Neural progenitor cell (in vitro differentiated cells): ENCODE data around the gene HIKESHI. TPM values are rescaled to one million over a fixed set of nuclear protein-coding genes. Genes with fewer than 3 reads are reported as not detected.
"Not testable (repeated sequence)": the region's sequence is repeated elsewhere in the genome, so short reads cannot be mapped to it uniquely, and the experiment has no call there.

Source experiments
- DNase-seq: peaks from one replicate; pipeline ENCODE4 v3.0.0-alpha.2; 2016; ENCODE audit warnings: low spot score
- H2AFZ ChIP-seq: fragments of 200-600 bp; sonication (generic); replicated peaks from 2 replicates; pipeline ENCODE4 v1.6.1; 2016; ENCODE audit warnings: antibody characterized with exemption
- H3F3A ChIP-seq: fragments of 200-600 bp; sonication (generic); 2 replicates; pipeline ENCODE4 v1.6.1; 2016; ENCODE audit warnings: antibody characterized with exemption, low read depth
- H3K27ac ChIP-seq: fragments of 200-600 bp; sonication (generic); 2 replicates; pipeline ENCODE4 v1.5.1; 2016; ENCODE audit warnings: mild to moderate bottlenecking
- H3K27me3 ChIP-seq: fragments of 200-600 bp; sonication (generic); 2 replicates; pipeline ENCODE4 v1.6.1; 2016; ENCODE audit warnings: mild to moderate bottlenecking, moderate library complexity
- H3K36me3 ChIP-seq: fragments of 200-600 bp; sonication (generic); 2 replicates; pipeline ENCODE4 v1.5.1; 2016
- H3K4me1 ChIP-seq: fragments of 200-600 bp; sonication (generic); 2 replicates; pipeline ENCODE4 v1.6.1; 2016; ENCODE audit warnings: mixed run types
- H3K4me2 ChIP-seq: fragments of 200-600 bp; sonication (generic); 2 replicates; pipeline ENCODE4 v1.6.1; 2016
- H3K4me3 ChIP-seq: fragments of 200-600 bp; sonication (generic); 2 replicates; pipeline ENCODE4 v1.5.1; 2016
- H3K79me2 ChIP-seq: fragments of 200-600 bp; sonication (generic); 2 replicates; pipeline ENCODE4 v1.6.1; 2016; ENCODE audit warnings: low read depth
- H3K9ac ChIP-seq: fragments of 200-600 bp; sonication (generic); 2 replicates; pipeline ENCODE4 v1.6.1; 2016
- H3K9me3 ChIP-seq: fragments of 200-600 bp; sonication (generic); 2 replicates; pipeline ENCODE4 v1.5.1; 2016; ENCODE audit warnings: low read depth
- H4K20me1 ChIP-seq: fragments of 200-600 bp; sonication (generic); 2 replicates; pipeline ENCODE4 v1.6.1; 2016; ENCODE audit warnings: low read depth
- H3K27ac Mint-ChIP-seq: 3 replicates; pipeline ENCODE4 v1.8.0; 2021; ENCODE audit warnings: mixed read lengths
- H3K27me3 Mint-ChIP-seq: 2 replicates; pipeline ENCODE4 v1.8.0; 2022; ENCODE audit warnings: low read depth, mild to moderate bottlenecking, inconsistent platforms, moderate library complexity, mixed read lengths; ENCODE audit not compliant: insufficient read depth
- H3K36me3 Mint-ChIP-seq: 3 replicates; pipeline ENCODE4 v1.8.0; 2021; ENCODE audit warnings: mixed read lengths
- H3K4me1 Mint-ChIP-seq: 3 replicates; pipeline ENCODE4 v1.8.0; 2021; ENCODE audit warnings: mixed read lengths
- H3K4me3 Mint-ChIP-seq: 3 replicates; pipeline ENCODE4 v1.8.0; 2021; ENCODE audit warnings: mild to moderate bottlenecking, moderate library complexity, mixed read lengths
- H3K9me3 Mint-ChIP-seq: 3 replicates; pipeline ENCODE4 v1.8.0; 2020; ENCODE audit warnings: mixed read lengths
- EZH2 ChIP-seq: fragments of 200-600 bp; sonication (generic); IDR thresholded peaks from 2 replicates; pipeline ENCODE4 v1.6.1; 2017; ENCODE audit warnings: antibody characterized with exemption, mild to moderate bottlenecking, moderate library complexity
- EZH2phosphoT487 ChIP-seq: fragments of 200-600 bp; sonication (generic); IDR thresholded peaks from 2 replicates; pipeline ENCODE4 v1.6.1; 2017; ENCODE audit warnings: antibody characterized with exemption
- total RNA-seq: library from RNA; depleted of rRNA; stranded (reverse); fragments of >200 nt; gene quantifications from 2 replicates; pipeline ENCODE4 v1.2.3, GENCODE V29; 2015; ENCODE audit warnings: low replicate concordance
- TF ChIP-seq, protein P1 (sequence below): fragments of 200-600 bp; sonication (generic); IDR thresholded peaks from 2 replicates; pipeline ENCODE4 v1.5.1; 2017; ENCODE audit warnings: antibody characterized with exemption, mild to moderate bottlenecking

The HIKESHI gene
- total RNA-seq, 1 donor from 2014 or later = 87.2 TPM

DNA sequence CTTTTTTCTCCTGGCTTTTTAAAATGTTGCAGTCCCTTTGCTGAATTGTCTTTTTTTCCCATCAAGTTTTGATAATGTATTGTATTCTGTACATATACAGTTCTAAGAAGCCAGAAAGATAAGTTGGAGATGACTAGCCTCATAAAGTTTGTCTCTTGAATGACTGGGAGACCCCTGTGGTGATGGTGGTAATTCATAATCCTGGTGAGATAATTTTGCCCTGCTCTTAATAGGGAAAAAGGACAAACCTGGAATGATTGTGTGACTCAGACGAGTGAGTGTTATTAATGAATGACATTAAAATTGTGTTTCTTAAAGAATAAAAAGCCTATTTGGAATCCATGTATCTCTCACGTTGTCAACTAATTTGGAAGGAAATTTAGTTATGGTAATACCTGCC is 1.2 kb downstream of the HIKESHI start:
- H3K4me3 Mint-ChIP-seq = peak overlapping the region; percentile 100
- peaks cover 15% of the 10 kb centered on the region for H3K4me1 Mint-ChIP-seq
- peak overlapping the region; percentile 76 for H3K9ac ChIP-seq
- no peak overlapping the region for H2AFZ ChIP-seq
- peaks cover 11% of the 10 kb centered on the region for H3K36me3 Mint-ChIP-seq
- no peak overlapping the region for H3K27ac ChIP-seq
- H3K27me3 ChIP-seq = peaks cover 12% of the 10 kb centered on the region
- peaks cover 4% of the 10 kb centered on the region for H3K36me3 ChIP-seq
- no peak overlapping the region for H3K27ac Mint-ChIP-seq
- peaks cover 5% of the 10 kb centered on the region for H3K4me1 ChIP-seq
- H3K27me3 Mint-ChIP-seq = no peaks in the 10 kb centered on the region
- peaks cover 47% of the 10 kb centered on the region for H3K79me2 ChIP-seq
- H3K9me3 Mint-ChIP-seq = no peaks in the 10 kb centered on the region
- H4K20me1 ChIP-seq = no peaks in the 10 kb centered on the region
- H3K9me3 ChIP-seq = no peaks in the 10 kb centered on the region
- TF ChIP-seq, protein P1, sequence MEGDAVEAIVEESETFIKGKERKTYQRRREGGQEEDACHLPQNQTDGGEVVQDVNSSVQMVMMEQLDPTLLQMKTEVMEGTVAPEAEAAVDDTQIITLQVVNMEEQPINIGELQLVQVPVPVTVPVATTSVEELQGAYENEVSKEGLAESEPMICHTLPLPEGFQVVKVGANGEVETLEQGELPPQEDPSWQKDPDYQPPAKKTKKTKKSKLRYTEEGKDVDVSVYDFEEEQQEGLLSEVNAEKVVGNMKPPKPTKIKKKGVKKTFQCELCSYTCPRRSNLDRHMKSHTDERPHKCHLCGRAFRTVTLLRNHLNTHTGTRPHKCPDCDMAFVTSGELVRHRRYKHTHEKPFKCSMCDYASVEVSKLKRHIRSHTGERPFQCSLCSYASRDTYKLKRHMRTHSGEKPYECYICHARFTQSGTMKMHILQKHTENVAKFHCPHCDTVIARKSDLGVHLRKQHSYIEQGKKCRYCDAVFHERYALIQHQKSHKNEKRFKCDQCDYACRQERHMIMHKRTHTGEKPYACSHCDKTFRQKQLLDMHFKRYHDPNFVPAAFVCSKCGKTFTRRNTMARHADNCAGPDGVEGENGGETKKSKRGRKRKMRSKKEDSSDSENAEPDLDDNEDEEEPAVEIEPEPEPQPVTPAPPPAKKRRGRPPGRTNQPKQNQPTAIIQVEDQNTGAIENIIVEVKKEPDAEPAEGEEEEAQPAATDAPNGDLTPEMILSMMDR = no peak
- TF ChIP-seq EZH2phosphoT487 = no peak
- no peak for TF ChIP-seq EZH2
- peak overlapping the region; percentile 88 for H3K4me2 ChIP-seq
- DNase-seq = no peak
- peak overlapping the region; percentile 82 for H3K4me3 ChIP-seq
- H3F3A ChIP-seq = peaks cover 16% of the 10 kb centered on the region

DNA sequence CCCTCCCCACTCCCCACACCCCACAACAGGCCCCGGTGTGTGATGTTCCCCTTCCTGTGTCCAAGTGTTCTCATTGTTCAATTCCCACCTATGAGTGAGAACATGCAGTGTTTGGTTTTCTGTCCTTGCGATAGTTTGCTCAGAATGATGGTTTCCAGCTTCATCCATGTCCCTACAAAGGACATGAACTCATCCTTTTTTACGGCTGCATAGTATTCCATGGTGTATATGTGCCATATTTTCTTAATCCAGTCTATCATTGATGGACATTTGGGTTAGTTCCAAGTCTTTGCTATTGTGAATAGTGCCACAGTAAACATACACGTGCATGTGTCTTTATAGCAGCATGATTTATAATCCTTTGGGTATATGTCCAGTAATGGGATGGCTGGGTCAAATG is 6.7 kb downstream of the HIKESHI start:
- H3K4me1 ChIP-seq, H2AFZ ChIP-seq, H3K9me3 Mint-ChIP-seq, H3K4me3 ChIP-seq, H3K9me3 ChIP-seq, H3K36me3 ChIP-seq, H3K27me3 Mint-ChIP-seq, H3K4me2 ChIP-seq, H3K9ac ChIP-seq, H4K20me1 ChIP-seq, H3K27me3 ChIP-seq, DNase-seq, H3K4me3 Mint-ChIP-seq, H3K4me1 Mint-ChIP-seq, H3K27ac ChIP-seq, H3K27ac Mint-ChIP-seq: not testable (repeated sequence)
- Histone ChIP-seq H3K79me2 (peaks cover 67% of the 10 kb centered on the region), H3F3A (peaks cover 16% of the 10 kb centered on the region)
- H3K36me3 Mint-ChIP-seq = peaks cover 49% of the 10 kb centered on the region

DNA sequence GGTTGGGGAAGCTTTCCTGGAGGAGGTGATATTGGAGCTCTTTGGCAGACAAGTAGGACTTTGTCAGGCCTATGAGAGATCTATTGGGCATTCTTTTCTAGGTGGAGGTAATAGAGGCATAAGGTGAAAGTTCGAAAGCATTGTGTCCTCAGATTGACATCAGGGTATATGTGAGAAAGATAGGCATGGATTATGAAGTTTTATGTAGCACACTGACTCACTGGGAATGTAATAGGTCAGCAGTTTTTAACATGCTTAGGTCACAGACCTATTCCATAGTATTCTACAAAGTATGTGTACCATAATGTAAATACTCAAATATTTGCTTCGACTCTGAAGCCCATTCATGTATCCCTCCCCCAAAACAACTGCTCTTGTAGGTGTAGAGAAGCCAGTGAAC is 11.8 kb downstream of the HIKESHI start:
- no peaks in the 10 kb centered on the region for H3K36me3 ChIP-seq
- Mint-ChIP-seq H3K27me3 (no peaks in the 10 kb centered on the region), H3K9me3 (peaks cover 10% of the 10 kb centered on the region), H3K27ac (no peak overlapping the region), H3K36me3 (peaks cover 59% of the 10 kb centered on the region), H3K4me3 (no peak overlapping the region), H3K4me1 (no peaks in the 10 kb centered on the region)
- H4K20me1 ChIP-seq = no peaks in the 10 kb centered on the region
- H3K4me1 ChIP-seq = no peaks in the 10 kb centered on the region
- no peak overlapping the region for H3K4me3 ChIP-seq
- no peaks in the 10 kb centered on the region for H3K9me3 ChIP-seq
- no peak for DNase-seq
- H3K4me2 ChIP-seq = no peak overlapping the region
- no peak overlapping the region for H2AFZ ChIP-seq
- no peaks in the 10 kb centered on the region for H3F3A ChIP-seq
- peaks cover 48% of the 10 kb centered on the region for H3K79me2 ChIP-seq
- no peak overlapping the region for H3K9ac ChIP-seq
- no peaks in the 10 kb centered on the region for H3K27me3 ChIP-seq
- no peak overlapping the region for H3K27ac ChIP-seq
- TF ChIP-seq EZH2phosphoT487 = no peak
- TF ChIP-seq, protein P1 = no peak
- no peak for TF ChIP-seq EZH2

DNA sequence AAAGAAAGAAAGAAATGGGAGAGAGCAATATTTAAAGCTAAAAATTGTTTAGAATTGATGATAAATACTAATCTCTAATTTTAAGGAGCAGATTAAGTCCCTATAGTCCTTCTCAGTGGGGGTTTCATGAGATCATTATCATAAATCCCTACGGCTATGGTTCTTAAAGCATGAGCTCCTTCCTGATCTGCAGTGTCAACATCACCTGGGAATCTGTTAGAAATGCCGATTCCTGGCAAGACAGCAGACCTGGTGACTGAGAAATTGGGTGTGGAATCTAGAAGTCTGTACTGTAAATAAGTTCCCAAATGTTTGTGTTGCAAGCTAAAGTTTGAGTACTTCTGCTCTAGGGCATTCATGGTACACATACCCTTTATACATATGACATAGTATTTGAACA is 12.6 kb downstream of the HIKESHI start:
- Mint-ChIP-seq H3K4me3 (no peak overlapping the region), H3K27me3 (no peaks in the 10 kb centered on the region), H3K36me3 (peaks cover 53% of the 10 kb centered on the region), H3K4me1 (no peaks in the 10 kb centered on the region), H3K27ac (no peak overlapping the region), H3K9me3 (peaks cover 7% of the 10 kb centered on the region)
- no peak overlapping the region for H3K9ac ChIP-seq
- no peak overlapping the region for H2AFZ ChIP-seq
- peaks cover 3% of the 10 kb centered on the region for H3K36me3 ChIP-seq
- no peak overlapping the region for H3K4me2 ChIP-seq
- H3K4me3 ChIP-seq = no peak overlapping the region
- no peaks in the 10 kb centered on the region for H3F3A ChIP-seq
- no peak for DNase-seq
- H3K4me1 ChIP-seq = no peaks in the 10 kb centered on the region
- no peaks in the 10 kb centered on the region for H4K20me1 ChIP-seq
- H3K27me3 ChIP-seq = no peaks in the 10 kb centered on the region
- TF ChIP-seq EZH2 (no peak), EZH2phosphoT487 (no peak)
- TF ChIP-seq, protein P1 = no peak
- H3K27ac ChIP-seq = no peak overlapping the region
- H3K9me3 ChIP-seq = no peaks in the 10 kb centered on the region
- H3K79me2 ChIP-seq = peaks cover 45% of the 10 kb centered on the region
